A673 (cell line): ENCODE results near the gene MAP3K10.

Source experiments
- CTCF ChIP-seq: fragments of 300-800, 200-600 bp; sonication (generic); conservative IDR thresholded peaks from 2 replicates; pipeline ENCODE4 v1.5.1; 2017; ENCODE audit warnings: low read depth, mild to moderate bottlenecking, antibody characterized with exemption, low read length, moderate library complexity, mixed read lengths
- EZH2 ChIP-seq: fragments of 200-600 bp; sonication (generic); IDR thresholded peaks from 2 replicates; pipeline ENCODE4 v1.6.1; 2017; ENCODE audit warnings: borderline replicate concordance, low read depth, mild to moderate bottlenecking, mixed read lengths, antibody characterized with exemption, low read length; ENCODE audit not compliant: poor library complexity, severe bottlenecking

GRCh38 chr19:40205760-40206159, 14.5 kb downstream of the MAP3K10 start:
- TF ChIP-seq CTCF (no peak), EZH2 (no peak)
